CD4-positive, alpha-beta T cell (primary cell): Measurements from ENCODE around the gene LTC4S. TPM values are rescaled to one million over a fixed set of nuclear protein-coding genes. Genes with fewer than 3 reads are reported as not detected.

ENCODE experiments used
- ATAC-seq: fragments of 200-7000 bp; cut with Tn5 transposase; one replicate; pipeline ENCODE4 v1.10.0; 2022; ENCODE audit warnings: mild to moderate bottlenecking; ENCODE audit not compliant: poor library complexity
- CTCF ChIA-PET: fragments of 350-600 bp; sonication (Branson Sonifier 250); formaldehyde crosslinking; loops from one replicate; lab custom pipeline; 2021; ENCODE audit warnings: antibody characterized with exemption, inconsistent platforms; lab: Charles Lee
- POLR2A ChIA-PET: fragments of 350-600 bp; sonication (Branson Sonifier 250); formaldehyde crosslinking; loops from one replicate; lab custom pipeline; 2021; ENCODE audit warnings: antibody characterized with exemption, inconsistent platforms; lab: Charles Lee
- DNase-seq, 14 experiments: peaks; one replicate each; pipeline ENCODE4 v3.0.0-alpha.2; 2013 to 2020; ENCODE audit warnings: mixed read lengths in 2 of 14
- H3K27ac ChIP-seq, 2 donors: one replicate each; pipeline versions ENCODE4 v1.5.1 to v1.7.0; 2013; ENCODE audit warnings: low read length in 2 of 2, low read depth in 1 of 2, mild to moderate bottlenecking in 1 of 2
- H3K27me3 ChIP-seq, 2 experiments: 1 replicate in 1 of 2; 2 replicates in 1 of 2; pipeline versions ENCODE4 v1.6.1 to v1.7.0; 2013; ENCODE audit warnings: low read length in 2 of 2, control low read depth in 1 of 2, mild to moderate bottlenecking in 1 of 2, moderate library complexity in 1 of 2; ENCODE audit not compliant: insufficient read depth in 2 of 2, control insufficient read depth in 1 of 2
- H3K36me3 ChIP-seq: one replicate; pipeline ENCODE4 v1.6.1; 2013; ENCODE audit warnings: low read length, control low read depth; ENCODE audit not compliant: insufficient read depth
- H3K4me1 ChIP-seq: one replicate; pipeline ENCODE4 v1.6.1; 2013; ENCODE audit warnings: low read length, control low read depth; ENCODE audit not compliant: insufficient read depth
- H3K4me3 ChIP-seq: one replicate; pipeline ENCODE4 v1.5.1; 2013; ENCODE audit warnings: mild to moderate bottlenecking, low read length, moderate library complexity
- H3K9me3 ChIP-seq, 2 experiments: 1 replicate in 1 of 2; 2 replicates in 1 of 2; pipeline versions ENCODE4 v1.6.1 to v1.7.0; 2013; ENCODE audit warnings: low read length in 2 of 2, mild to moderate bottlenecking in 2 of 2, control low read depth in 1 of 2, moderate library complexity in 1 of 2; ENCODE audit not compliant: control insufficient read depth in 1 of 2, insufficient read depth in 1 of 2
- H3K27ac Mint-ChIP-seq: one replicate; pipeline ENCODE4 v1.8.0; 2020; ENCODE audit warnings: mixed read lengths
- H3K27me3 Mint-ChIP-seq: one replicate; pipeline ENCODE4 v1.8.0; 2021; ENCODE audit warnings: mixed read lengths
- H3K36me3 Mint-ChIP-seq: one replicate; pipeline ENCODE4 v1.8.0; 2021; ENCODE audit warnings: low read depth, mixed read lengths
- H3K4me1 Mint-ChIP-seq: one replicate; pipeline ENCODE4 v1.8.0; 2021; ENCODE audit warnings: low read depth, mixed read lengths
- H3K4me3 Mint-ChIP-seq: one replicate; pipeline ENCODE4 v1.8.0; 2020; ENCODE audit warnings: mild to moderate bottlenecking, mixed read lengths
- H3K9me3 Mint-ChIP-seq: one replicate; pipeline ENCODE4 v1.8.0; 2020; ENCODE audit warnings: mixed read lengths
- intact Hi-C, 2 experiments: fragments of 100-400 bp; cut with DNase I in 1 of 2; cut with micrococcal nuclease in 1 of 2; formaldehyde crosslinking; loops; one replicate each; pipeline versions ENCODE4 v1.15.1 to v1.9.0; 2023 to 2025; cut with DNase I, micrococcal nuclease
- microRNA-seq: library from miRNA; unstranded; fragments of <30 nt; microRNA quantifications from one replicate; pipeline ENCODE4 v1.2.0, GENCODE V29; 2021; ENCODE audit warnings: borderline microRNAs expressed, borderline replicate concordance
- total RNA-seq, 174 experiments: library from RNA in 2 of 174; stranded (reverse) in 2 of 174; gene quantifications; one replicate each; pipeline ENCODE4 v1.2.3 and lab custom pipeline; 2021 to 2026
- TF ChIP-seq, protein P1 (sequence below): fragments of 200-600 bp; IDR thresholded peaks from one replicate; pipeline ENCODE4 v1.8.0; 2022; ENCODE audit warnings: antibody characterized with exemption, mild to moderate bottlenecking

LTC4S gene
- total RNA-seq, 2 experiments from 2014 or later = 3.6 to 4.2 TPM

DNA sequence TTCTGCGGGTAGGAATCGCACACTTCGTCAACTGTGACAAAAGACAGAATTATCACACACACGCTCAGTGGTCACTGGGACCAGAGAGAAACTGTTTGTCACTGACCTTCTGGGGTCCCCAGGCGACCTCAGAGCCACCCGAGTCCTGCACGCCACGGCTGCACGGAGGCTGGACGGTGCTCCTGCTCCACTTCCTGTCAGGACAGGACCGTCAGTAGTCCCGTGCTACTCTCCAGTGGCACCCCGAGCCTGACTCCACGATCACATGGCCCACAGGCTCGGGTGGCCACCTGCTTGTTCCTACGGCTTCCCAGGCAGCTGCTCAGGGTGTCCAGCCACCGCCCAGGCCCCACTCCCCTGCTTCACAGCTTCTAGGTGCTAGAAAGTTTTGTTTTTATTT lies 47.0 kb downstream of the LTC4S start:
- H3K27ac ChIP-seq = no peak overlapping the region
- Mint-ChIP-seq H3K4me1 (peaks cover 14% of the 10 kb centered on the region), H3K4me3 (no peak overlapping the region), H3K36me3 (peaks cover 80% of the 10 kb centered on the region), H3K27ac (peak overlapping the region; percentile 12), H3K27me3 (no peaks in the 10 kb centered on the region), H3K9me3 (peaks cover 2% of the 10 kb centered on the region)
- ChIA-PET CTCF (no interaction called here), POLR2A (no interaction called here)
- peaks cover 52% of the 10 kb centered on the region for H3K36me3 ChIP-seq
- TF ChIP-seq, protein P1, sequence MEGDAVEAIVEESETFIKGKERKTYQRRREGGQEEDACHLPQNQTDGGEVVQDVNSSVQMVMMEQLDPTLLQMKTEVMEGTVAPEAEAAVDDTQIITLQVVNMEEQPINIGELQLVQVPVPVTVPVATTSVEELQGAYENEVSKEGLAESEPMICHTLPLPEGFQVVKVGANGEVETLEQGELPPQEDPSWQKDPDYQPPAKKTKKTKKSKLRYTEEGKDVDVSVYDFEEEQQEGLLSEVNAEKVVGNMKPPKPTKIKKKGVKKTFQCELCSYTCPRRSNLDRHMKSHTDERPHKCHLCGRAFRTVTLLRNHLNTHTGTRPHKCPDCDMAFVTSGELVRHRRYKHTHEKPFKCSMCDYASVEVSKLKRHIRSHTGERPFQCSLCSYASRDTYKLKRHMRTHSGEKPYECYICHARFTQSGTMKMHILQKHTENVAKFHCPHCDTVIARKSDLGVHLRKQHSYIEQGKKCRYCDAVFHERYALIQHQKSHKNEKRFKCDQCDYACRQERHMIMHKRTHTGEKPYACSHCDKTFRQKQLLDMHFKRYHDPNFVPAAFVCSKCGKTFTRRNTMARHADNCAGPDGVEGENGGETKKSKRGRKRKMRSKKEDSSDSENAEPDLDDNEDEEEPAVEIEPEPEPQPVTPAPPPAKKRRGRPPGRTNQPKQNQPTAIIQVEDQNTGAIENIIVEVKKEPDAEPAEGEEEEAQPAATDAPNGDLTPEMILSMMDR = no peak
- ATAC-seq (no peak), DNase-seq (no peak)
- no peaks in the 10 kb centered on the region for H3K27me3 ChIP-seq
- H3K9me3 ChIP-seq = peaks cover 4 to 5% of the 10 kb centered on the region in 2 experiments
- H3K4me1 ChIP-seq = peaks cover 20% of the 10 kb centered on the region
- intact Hi-C loops = no loop called here
- no peak overlapping the region for H3K4me3 ChIP-seq

DNA sequence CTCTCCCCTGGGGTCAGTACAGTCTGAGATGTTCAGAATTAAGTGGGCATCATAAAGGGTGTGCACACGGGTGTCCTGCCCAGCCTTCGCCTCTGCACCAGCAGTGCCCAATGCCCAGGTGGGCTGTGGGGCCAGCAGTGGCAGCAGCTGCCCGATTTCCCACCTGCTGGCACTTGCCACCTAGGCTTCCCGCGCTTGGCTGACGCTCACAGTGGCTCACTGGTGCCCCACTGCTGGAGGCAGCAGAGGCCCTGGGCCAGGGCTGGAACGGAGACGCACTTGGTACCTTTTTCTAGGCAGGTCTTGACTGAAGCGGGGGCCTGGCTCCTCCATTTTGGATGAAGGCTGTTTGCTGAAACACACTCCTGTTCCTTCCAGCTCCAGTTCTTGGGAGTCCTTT lies 47.8 kb downstream of the LTC4S start:
- no peak overlapping the region for H3K4me3 Mint-ChIP-seq
- peaks cover 12% of the 10 kb centered on the region for H3K4me1 ChIP-seq
- H3K4me3 ChIP-seq = no peak overlapping the region
- peaks cover 6% of the 10 kb centered on the region for H3K4me1 Mint-ChIP-seq
- TF ChIP-seq, protein P1 = no peak
- H3K27ac Mint-ChIP-seq = no peak overlapping the region
- peaks cover 0 to 5% of the 10 kb centered on the region in 2 experiments for H3K9me3 ChIP-seq
- no peak for ATAC-seq
- no peak overlapping the region for H3K27ac ChIP-seq
- H3K27me3 Mint-ChIP-seq = no peaks in the 10 kb centered on the region
- peaks cover 2% of the 10 kb centered on the region for H3K9me3 Mint-ChIP-seq
- CTCF ChIA-PET = no interaction called here
- POLR2A ChIA-PET = no interaction called here
- no peaks in the 10 kb centered on the region for H3K27me3 ChIP-seq
- DNase-seq = no peak
- intact Hi-C loops = no loop called here
- peaks cover 71% of the 10 kb centered on the region for H3K36me3 Mint-ChIP-seq
- peaks cover 52% of the 10 kb centered on the region for H3K36me3 ChIP-seq

Small RNA genes within 50 kb of the gene (microRNA-seq; reads per million reads assigned to microRNA genes)
- gene MIR1229 = 0.81 reads per million

Other genes starting within 250 kb of the LTC4S start
- 10 to 100 TPM; 19.5 to 21.8 TPM for gene RUFY1, start 243.4 kb upstream of the LTC4S start, total RNA-seq
- gene HNRNPH1, start 170.3 kb upstream of the LTC4S start, total RNA-seq = 1,000 to 10,000 TPM; 2,404 to 2,435 TPM
- gene CBY3, start 113.0 kb upstream of the LTC4S start, total RNA-seq = under 1 TPM; 0.36 to 0.64 TPM
- gene CANX, start 95.0 kb upstream of the LTC4S start, total RNA-seq = 100 to 1,000 TPM; 150 to 152 TPM
- 10 to 100 TPM; 21.8 to 22.2 TPM for gene MAML1, start 61.2 kb upstream of the LTC4S start, total RNA-seq
- 100 to 1,000 TPM; 141 to 145 TPM for gene MGAT4B, start 12.9 kb downstream of the LTC4S start, total RNA-seq
- gene SQSTM1, start 26.9 kb downstream of the LTC4S start, total RNA-seq = 100 to 1,000 TPM; 260 to 267 TPM
- gene MRNIP, start 64.8 kb downstream of the LTC4S start, total RNA-seq = 10 to 100 TPM; 31.8 to 32.8 TPM
- gene TBC1D9B, start 113.9 kb downstream of the LTC4S start, total RNA-seq = 10 to 100 TPM; 67.5 to 71.8 TPM